ENCODE data around the gene CCDC88B.

GRCh38 chr11:64337538-64338249 is 2.3 kb upstream of the CCDC88B start:
- TF ChIP-seq, protein P1, sequence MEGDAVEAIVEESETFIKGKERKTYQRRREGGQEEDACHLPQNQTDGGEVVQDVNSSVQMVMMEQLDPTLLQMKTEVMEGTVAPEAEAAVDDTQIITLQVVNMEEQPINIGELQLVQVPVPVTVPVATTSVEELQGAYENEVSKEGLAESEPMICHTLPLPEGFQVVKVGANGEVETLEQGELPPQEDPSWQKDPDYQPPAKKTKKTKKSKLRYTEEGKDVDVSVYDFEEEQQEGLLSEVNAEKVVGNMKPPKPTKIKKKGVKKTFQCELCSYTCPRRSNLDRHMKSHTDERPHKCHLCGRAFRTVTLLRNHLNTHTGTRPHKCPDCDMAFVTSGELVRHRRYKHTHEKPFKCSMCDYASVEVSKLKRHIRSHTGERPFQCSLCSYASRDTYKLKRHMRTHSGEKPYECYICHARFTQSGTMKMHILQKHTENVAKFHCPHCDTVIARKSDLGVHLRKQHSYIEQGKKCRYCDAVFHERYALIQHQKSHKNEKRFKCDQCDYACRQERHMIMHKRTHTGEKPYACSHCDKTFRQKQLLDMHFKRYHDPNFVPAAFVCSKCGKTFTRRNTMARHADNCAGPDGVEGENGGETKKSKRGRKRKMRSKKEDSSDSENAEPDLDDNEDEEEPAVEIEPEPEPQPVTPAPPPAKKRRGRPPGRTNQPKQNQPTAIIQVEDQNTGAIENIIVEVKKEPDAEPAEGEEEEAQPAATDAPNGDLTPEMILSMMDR (IDR thresholded peaks at IDR 0.05; ENCODE audit: low read depth, low read length) = no peak
- TF ChIP-seq EZH2phosphoT487 (IDR thresholded peaks at IDR 0.05; ENCODE audit: low read depth) = no peak

All from OCI-LY3 (cell line).